Measurements from ENCODE around the gene KRTAP19-3.

KRTAP19-3 gene

GRCh38 chr21:30447056-30447455 is 44.8 kb downstream of the KRTAP19-3 start:
- Histone ChIP-seq H3K79me2 (ENCODE audit: control insufficient read depth, low read length) (no peaks in the 10 kb centered on the region), H3K36me3 (ENCODE audit: control insufficient read depth, low read length) (no peaks in the 10 kb centered on the region), H4K20me1 (ENCODE audit: control insufficient read depth, insufficient read depth, low read depth, low read length) (no peaks in the 10 kb centered on the region), H3K4me1 (ENCODE audit: control insufficient read depth, low read length) (no peaks in the 10 kb centered on the region), H3K9me3 (ENCODE audit: control insufficient read depth, insufficient read depth, low read length) (no peaks in the 10 kb centered on the region), H3F3A (ENCODE audit: control insufficient read depth, insufficient read depth) (no peaks in the 10 kb centered on the region), H3K27ac (ENCODE audit: low read depth, low read length) (no peak overlapping the region), H3K4me2 (ENCODE audit: low read length) (no peak overlapping the region), H3K27me3 (ENCODE audit: control insufficient read depth, low read length) (no peaks in the 10 kb centered on the region), H3K9me2 (replicated peaks; ENCODE audit: control insufficient read depth, low read length) (no peaks in the 10 kb centered on the region), H3K4me3 (ENCODE audit: low read length) (no peak overlapping the region)
- TF ChIP-seq EZH2phosphoT487 (IDR thresholded peaks at IDR 0.05; ENCODE audit: borderline replicate concordance, low read length) (no peak), CTCF (IDR thresholded peaks at IDR 0.05; ENCODE audit: low read depth, low read length, poor library complexity, severe bottlenecking) (no peak)

- Histone ChIP-seq H3F3A (ENCODE audit: control insufficient read depth, insufficient read depth) (no peaks in the 10 kb centered on the region), H3K4me3 (ENCODE audit: low read length) (no peak overlapping the region), H4K20me1 (ENCODE audit: control insufficient read depth, insufficient read depth, low read depth, low read length) (no peaks in the 10 kb centered on the region), H3K9me2 (replicated peaks; ENCODE audit: control insufficient read depth, low read length) (no peaks in the 10 kb centered on the region), H3K36me3 (ENCODE audit: control insufficient read depth, low read length) (no peaks in the 10 kb centered on the region), H3K9me3 (ENCODE audit: control insufficient read depth, insufficient read depth, low read length) (no peaks in the 10 kb centered on the region), H3K27me3 (ENCODE audit: control insufficient read depth, low read length) (no peaks in the 10 kb centered on the region), H3K4me2 (ENCODE audit: low read length) (no peak overlapping the region), H3K27ac (ENCODE audit: low read depth, low read length) (no peak overlapping the region), H3K4me1 (ENCODE audit: control insufficient read depth, low read length) (no peaks in the 10 kb centered on the region), H3K79me2 (ENCODE audit: control insufficient read depth, low read length) (no peaks in the 10 kb centered on the region)
- TF ChIP-seq CTCF (IDR thresholded peaks at IDR 0.05; ENCODE audit: low read depth, low read length, poor library complexity, severe bottlenecking): no peak
- no peak for TF ChIP-seq EZH2phosphoT487 (IDR thresholded peaks at IDR 0.05; ENCODE audit: borderline replicate concordance, low read length)
These were observed 47.6 kb downstream of the KRTAP19-3 start for GRCh38 chr21:30444204-30444603.

- H3F3A ChIP-seq (ENCODE audit: control insufficient read depth, insufficient read depth): no peaks in the 10 kb centered on the region
- no peak overlapping the region for H3K27ac ChIP-seq (ENCODE audit: low read depth, low read length)
- TF ChIP-seq EZH2phosphoT487 (IDR thresholded peaks at IDR 0.05; ENCODE audit: borderline replicate concordance, low read length) (no peak), CTCF (IDR thresholded peaks at IDR 0.05; ENCODE audit: low read depth, low read length, poor library complexity, severe bottlenecking) (no peak)
- no peak overlapping the region for H3K4me3 ChIP-seq (ENCODE audit: low read length)
- no peaks in the 10 kb centered on the region for H3K9me3 ChIP-seq (ENCODE audit: control insufficient read depth, insufficient read depth, low read length)
- H3K27me3 ChIP-seq (ENCODE audit: control insufficient read depth, low read length): no peaks in the 10 kb centered on the region
- no peaks in the 10 kb centered on the region for H3K9me2 ChIP-seq (replicated peaks; ENCODE audit: control insufficient read depth, low read length)
- H3K4me2 ChIP-seq (ENCODE audit: low read length): no peak overlapping the region
- no peaks in the 10 kb centered on the region for H4K20me1 ChIP-seq (ENCODE audit: control insufficient read depth, insufficient read depth, low read depth, low read length)
- H3K36me3 ChIP-seq (ENCODE audit: control insufficient read depth, low read length): no peaks in the 10 kb centered on the region
- H3K4me1 ChIP-seq (ENCODE audit: control insufficient read depth, low read length): no peaks in the 10 kb centered on the region
- H3K79me2 ChIP-seq (ENCODE audit: control insufficient read depth, low read length): no peaks in the 10 kb centered on the region
These were observed 48.6 kb downstream of the KRTAP19-3 start for GRCh38 chr21:30443226-30443625.

Measured in DOHH2 (cell line).